SU-DHL-6 (cell line): Measurements from ENCODE around the gene PNP.
A peak's percentile ranks its signal among the peaks of the same experiment; 100 is the strongest.

ENCODE experiments used
- H2AFZ ChIP-seq: fragments of 200-600 bp; sonication (generic); 2 replicates; pipeline ENCODE4 v1.6.1; 2014; ENCODE audit warnings: low read depth, mild to moderate bottlenecking, moderate library complexity, mixed read lengths, antibody characterized with exemption, low read length; ENCODE audit not compliant: severe bottlenecking
- H3F3A ChIP-seq: fragments of 200-600 bp; shearing (Covaris generic); 2 replicates; pipeline ENCODE4 v1.6.0; 2016; ENCODE audit warnings: antibody characterized with exemption, mild to moderate bottlenecking; ENCODE audit not compliant: insufficient read depth
- H3K27ac ChIP-seq: fragments of 200-600 bp; sonication (generic); 2 replicates; pipeline ENCODE4 v1.5.1; 2016; ENCODE audit warnings: low read depth, mild to moderate bottlenecking, low read length, moderate library complexity, mixed read lengths
- H3K27me3 ChIP-seq: fragments of 200-600 bp; sonication (generic), shearing (Covaris generic); 2 replicates; pipeline ENCODE4 v1.6.0; 2014; ENCODE audit warnings: mild to moderate bottlenecking, low read length
- H3K36me3 ChIP-seq: fragments of 200-600 bp; sonication (generic); 2 replicates; pipeline ENCODE4 v1.6.1; 2014; ENCODE audit warnings: mild to moderate bottlenecking, low read length, mixed read lengths
- H3K4me2 ChIP-seq: fragments of 300-600, 200-600 bp; shearing (Covaris generic), sonication (generic); 2 replicates; pipeline ENCODE4 v1.6.0; 2014; ENCODE audit warnings: low read length, low read depth, mild to moderate bottlenecking; ENCODE audit not compliant: poor library complexity, severe bottlenecking
- H3K4me3 ChIP-seq: fragments of 200-600 bp; sonication (generic); 2 replicates; pipeline ENCODE4 v1.5.1; 2014; ENCODE audit warnings: antibody characterized with exemption, low read length, mild to moderate bottlenecking, mixed read lengths; ENCODE audit not compliant: insufficient read depth, poor library complexity, severe bottlenecking
- H3K79me2 ChIP-seq: fragments of 200-600 bp; sonication (generic); 2 replicates; pipeline ENCODE4 v1.6.1; 2014; ENCODE audit warnings: mild to moderate bottlenecking, low read length, moderate library complexity; ENCODE audit not compliant: insufficient read depth
- H3K9ac ChIP-seq: fragments of 200-600 bp; sonication (generic); 2 replicates; pipeline ENCODE4 v1.7.0; 2014; ENCODE audit warnings: mild to moderate bottlenecking, low read length
- H3K9me2 ChIP-seq: fragments of 200-600 bp; sonication (generic); replicated peaks from 2 replicates; pipeline ENCODE4 v1.6.1; 2014; ENCODE audit warnings: low read length; ENCODE audit not compliant: insufficient read depth
- H3K9me3 ChIP-seq: fragments of 200-600 bp; sonication (generic); 2 replicates; pipeline ENCODE4 v1.6.1; 2014; ENCODE audit warnings: low read length, mixed read lengths; ENCODE audit not compliant: insufficient read depth
- H4K20me1 ChIP-seq: fragments of 200-600 bp; sonication (generic); 2 replicates; pipeline ENCODE4 v1.6.1; 2014; ENCODE audit warnings: low read depth, mild to moderate bottlenecking, antibody characterized with exemption, low read length, moderate library complexity, mixed read lengths
- CTCF ChIP-seq: fragments of 200-600 bp; sonication (generic); IDR thresholded peaks from one replicate; pipeline ENCODE4 v1.5.1; 2017; ENCODE audit warnings: antibody characterized with exemption, mild to moderate bottlenecking, low read length, moderate library complexity; ENCODE audit not compliant: insufficient read depth, poor library complexity, severe bottlenecking
- EZH2phosphoT487 ChIP-seq: fragments of 200-600 bp; sonication (generic), shearing (Covaris generic); conservative IDR thresholded peaks from 2 replicates; pipeline ENCODE4 v1.6.1; 2018; ENCODE audit warnings: mild to moderate bottlenecking, antibody characterized with exemption, low read length, moderate library complexity, mixed read lengths

Gene PNP

GRCh38 chr14:20454516-20455354 is 14.5 kb upstream of the PNP start, which contains the start of the genes APEX1 and OSGEP:
TSS of gene APEX1 (plus strand) at chr14:20455226. CDS start at chr14:20455646, 420 bp downstream.
TSS of gene OSGEP (minus strand) at chr14:20454812. CDS start at chr14:20454683, 129 bp downstream.
- Histone ChIP-seq H3K9ac (peak within 1 kb of the TSS; percentile 82), H2AFZ (peak within 1 kb of the TSS; percentile 81), H3K27me3 (no peaks in the 10 kb centered on the region), H3K9me2 (no peaks in the 10 kb centered on the region), H3K27ac (peak within 1 kb of the TSS; percentile 81), H3K36me3 (peaks cover 13% of the 10 kb centered on the region), H4K20me1 (no peaks in the 10 kb centered on the region), H3K4me2 (peak within 1 kb of the TSS; percentile 97), H3K9me3 (no peaks in the 10 kb centered on the region), H3K4me3 (peak within 1 kb of the TSS; percentile 93), H3F3A (peaks cover 26% of the 10 kb centered on the region), H3K79me2 (peaks cover 34% of the 10 kb centered on the region)
- TF ChIP-seq EZH2phosphoT487 (no peak), CTCF (no peak)

- Histone ChIP-seq H2AFZ (peak overlapping the region; percentile 36), H3K79me2 (peaks cover 43% of the 10 kb centered on the region), H3K27ac (peak overlapping the region; percentile 81), H3K27me3 (no peaks in the 10 kb centered on the region), H3K9me3 (no peaks in the 10 kb centered on the region), H3F3A (peaks cover 34% of the 10 kb centered on the region), H4K20me1 (no peaks in the 10 kb centered on the region; the same call in 1 of the 2 replicates), H3K4me2 (peak overlapping the region; percentile 95), H3K4me3 (peak overlapping the region; percentile 93), H3K9ac (peak overlapping the region; percentile 82), H3K9me2 (no peaks in the 10 kb centered on the region), H3K36me3 (peaks cover 8% of the 10 kb centered on the region)
- TF ChIP-seq CTCF (no peak), EZH2phosphoT487 (no peak)
Measured at GRCh38 chr14:20455355-20456300, 13.6 kb upstream of the PNP start.

GRCh38 chr14:20456971-20457370 is 12.2 kb upstream of the PNP start:
- H3K79me2 ChIP-seq, result peaks cover 48% of the 10 kb centered on the region
- no peaks in the 10 kb centered on the region; the same call in 1 of the 2 replicates for H4K20me1 ChIP-seq
- H3F3A ChIP-seq, result peaks cover 37% of the 10 kb centered on the region
- H3K9me2 ChIP-seq, result no peaks in the 10 kb centered on the region
- no peak for TF ChIP-seq EZH2phosphoT487
- TF ChIP-seq CTCF, result no peak
- no peak overlapping the region for H2AFZ ChIP-seq
- H3K4me3 ChIP-seq, result no peak overlapping the region
- peaks cover 7% of the 10 kb centered on the region for H3K36me3 ChIP-seq
- H3K27me3 ChIP-seq, result no peaks in the 10 kb centered on the region
- no peaks in the 10 kb centered on the region for H3K9me3 ChIP-seq
- 0 out of 2 replicates have a peak overlapping the region, but pooled peaks have one; percentile 82 for H3K9ac ChIP-seq
- H3K4me2 ChIP-seq, result peak overlapping the region; percentile 95
- H3K27ac ChIP-seq, result no peak overlapping the region
